ENCODE results near the gene ZNF43.
A peak's percentile ranks its signal among the peaks of the same experiment; 100 is the strongest.
"Not testable (repeated sequence)": the region's sequence is repeated elsewhere in the genome, so short reads cannot be mapped to it uniquely, and the experiment has no call there.

Gene ZNF43

DNA sequence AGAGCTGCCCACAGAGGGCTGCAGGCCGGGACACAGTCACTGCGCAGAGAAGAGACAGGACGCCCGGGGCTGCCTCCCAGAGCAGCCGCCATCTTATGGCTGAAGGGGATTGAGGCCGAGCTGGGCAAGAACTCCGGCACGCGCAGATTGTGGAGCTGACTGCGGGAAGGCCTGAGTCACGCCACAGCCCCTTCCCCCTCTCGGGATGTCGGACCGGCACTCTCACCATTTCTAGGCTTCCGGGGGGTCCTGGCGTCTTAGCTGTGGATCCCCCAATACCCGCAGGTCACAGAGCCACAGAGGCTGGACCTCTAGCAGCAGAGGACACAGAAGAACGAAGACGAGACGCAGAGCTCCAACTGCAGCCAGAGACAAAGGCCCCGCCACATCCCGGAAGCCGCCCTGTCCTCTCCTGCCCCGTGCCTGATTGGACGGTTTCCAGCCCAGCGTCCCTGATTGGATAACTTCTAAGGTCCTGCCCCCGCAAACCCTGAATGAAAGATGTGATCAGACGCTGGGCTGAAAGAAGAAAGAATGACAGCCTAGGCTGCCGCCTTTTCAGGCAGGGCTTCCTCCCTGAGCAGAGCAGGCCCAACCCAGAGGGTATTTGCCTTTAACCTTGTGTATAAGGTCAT, at the start of gene ZNF43:
TSS of gene ZNF43 (minus strand) at position 373 of the 635 bp plus-strand sequence. CDS start at position 229, 144 bp downstream.
- peak; percentile 94 for DNase-seq

DNA sequence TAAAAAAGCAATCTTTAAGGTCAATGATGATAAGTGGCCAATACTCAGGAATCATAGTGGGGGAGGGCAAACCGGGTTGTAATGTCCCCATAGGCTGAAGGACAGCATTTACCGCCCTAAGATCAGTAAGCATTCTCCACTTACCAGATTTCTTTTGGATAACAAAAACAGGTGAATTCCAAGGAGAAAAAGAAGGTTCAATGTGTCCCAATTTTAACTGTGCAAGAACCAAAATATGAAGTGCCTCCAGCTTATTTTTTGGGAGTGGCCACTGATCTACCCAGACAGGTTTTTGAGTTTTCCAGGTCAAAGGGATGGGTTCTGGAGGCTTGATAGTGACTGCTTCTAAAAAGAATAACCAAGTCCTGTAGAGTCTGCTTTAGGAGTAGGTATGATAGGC, 49.5 kb upstream of the ZNF43 start:
- DNase-seq = not testable (repeated sequence)

DNA sequence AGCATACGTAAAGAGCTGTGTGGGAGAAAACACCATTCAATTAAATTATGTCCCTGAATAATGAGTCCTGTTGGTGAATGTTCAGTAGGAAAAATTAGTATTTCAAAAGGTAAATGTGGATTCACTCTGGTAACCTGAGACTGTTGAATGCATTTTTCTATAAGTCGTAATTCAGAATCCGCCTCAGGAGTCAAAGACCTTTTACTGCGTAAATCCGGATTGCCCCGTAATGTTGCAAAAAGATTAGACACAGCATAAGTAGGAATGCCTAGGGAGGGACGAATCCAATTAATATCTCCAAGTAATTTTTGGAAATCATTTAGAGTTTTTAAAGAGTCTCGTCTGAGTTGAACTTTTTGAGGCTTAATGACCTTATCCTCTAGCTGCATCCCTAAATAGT, 48.8 kb upstream of the ZNF43 start:
- not testable (repeated sequence) for DNase-seq

DNA sequence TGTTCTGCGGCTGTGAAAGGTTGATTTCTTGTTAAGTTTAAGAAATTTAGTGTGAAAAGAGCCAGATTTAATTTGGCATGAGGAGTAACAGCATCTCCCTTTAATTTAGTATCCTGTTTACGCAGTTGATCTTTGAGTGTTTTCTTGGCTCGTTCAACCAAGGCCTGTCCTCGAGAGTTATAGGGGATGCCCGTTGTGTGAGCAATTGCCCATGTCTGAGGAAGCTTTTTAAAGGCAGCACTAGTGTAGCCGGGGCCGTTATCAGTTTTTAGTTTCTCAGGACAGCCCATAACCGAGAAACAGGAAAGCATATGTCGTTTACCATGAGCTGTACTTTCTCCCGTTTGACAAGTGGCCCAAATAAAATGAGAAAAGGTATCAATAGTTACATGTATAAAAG, 47.5 kb upstream of the ZNF43 start:
- no peak for DNase-seq

DNA sequence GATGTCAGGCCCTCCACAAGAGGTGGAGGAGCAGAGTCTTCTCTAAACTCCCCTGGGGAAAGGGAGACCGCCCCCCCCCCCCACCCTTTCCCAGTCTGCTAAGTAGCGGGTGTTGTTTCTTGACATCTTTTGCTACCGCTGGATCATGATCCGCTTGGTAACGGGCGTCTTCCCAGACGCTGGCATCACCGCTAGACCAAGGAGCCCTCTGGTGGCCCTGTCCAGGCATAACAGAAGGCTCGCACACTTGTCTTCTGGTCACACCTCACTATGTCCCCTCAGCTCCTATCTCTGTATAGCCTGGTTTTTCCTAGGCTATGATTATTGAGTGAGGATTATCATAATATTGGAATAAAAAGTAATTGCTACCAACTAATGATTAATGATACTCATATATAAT, 44.8 kb upstream of the ZNF43 start:
- DNase-seq = not testable (repeated sequence)

DNA sequence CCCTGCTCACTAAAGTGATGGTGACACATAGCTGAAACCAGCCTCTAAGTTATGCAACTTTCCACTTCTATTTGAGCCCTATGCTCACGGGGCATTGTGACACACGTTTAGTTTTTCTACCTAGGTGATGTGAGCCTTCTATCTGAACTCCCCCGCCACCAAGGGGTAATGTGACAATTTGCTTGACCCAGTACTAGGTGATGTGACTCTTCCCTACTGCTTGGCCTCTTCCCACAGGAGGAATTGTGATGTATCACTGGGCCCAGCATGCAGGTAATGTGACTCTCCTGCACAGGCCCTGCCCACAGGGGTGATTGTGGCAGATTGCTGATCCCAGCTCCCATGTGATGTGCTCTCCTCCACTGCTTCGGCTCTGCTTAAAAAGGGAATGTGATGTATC, 42.7 kb upstream of the ZNF43 start:
- DNase-seq = no peak

DNA sequence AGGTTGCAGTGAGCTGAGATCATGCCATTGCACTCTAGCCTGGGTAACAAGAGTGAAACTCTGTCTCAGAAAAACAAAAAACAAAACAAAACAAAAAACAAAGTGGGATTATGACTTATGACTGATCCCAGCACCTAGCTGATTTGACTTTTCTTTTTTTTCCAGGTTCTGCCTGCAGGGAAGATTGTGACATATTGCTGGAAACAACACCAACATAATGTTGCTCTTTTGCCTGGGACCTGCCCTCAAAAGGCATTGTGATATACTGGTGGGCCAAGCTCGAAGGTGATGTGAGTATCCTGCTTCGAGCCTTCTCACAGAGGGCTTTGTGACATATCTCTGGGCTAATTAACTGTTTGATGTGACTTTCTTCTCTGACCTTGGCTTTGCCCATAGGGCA, 42.0 kb upstream of the ZNF43 start:
- DNase-seq = no peak

DNA sequence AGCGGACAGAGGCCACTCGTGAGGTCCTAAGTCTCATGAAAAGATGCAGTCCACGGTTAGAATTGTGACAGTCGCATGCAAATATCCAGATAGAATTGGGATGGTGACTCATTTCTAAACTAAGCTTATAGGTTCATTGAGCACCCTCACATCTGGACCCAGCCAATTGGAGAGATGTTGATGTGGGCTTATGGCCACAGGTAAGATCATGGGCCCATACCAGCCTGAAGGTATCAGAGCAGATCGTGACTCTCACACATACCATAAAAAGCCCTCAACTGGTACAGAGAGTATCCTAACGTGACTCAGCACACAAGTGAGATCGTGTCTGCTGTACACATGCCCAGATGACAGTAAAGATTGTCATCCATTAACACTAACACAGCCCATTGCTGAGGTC, 40.6 kb upstream of the ZNF43 start:
- not testable (repeated sequence) for DNase-seq

DNA sequence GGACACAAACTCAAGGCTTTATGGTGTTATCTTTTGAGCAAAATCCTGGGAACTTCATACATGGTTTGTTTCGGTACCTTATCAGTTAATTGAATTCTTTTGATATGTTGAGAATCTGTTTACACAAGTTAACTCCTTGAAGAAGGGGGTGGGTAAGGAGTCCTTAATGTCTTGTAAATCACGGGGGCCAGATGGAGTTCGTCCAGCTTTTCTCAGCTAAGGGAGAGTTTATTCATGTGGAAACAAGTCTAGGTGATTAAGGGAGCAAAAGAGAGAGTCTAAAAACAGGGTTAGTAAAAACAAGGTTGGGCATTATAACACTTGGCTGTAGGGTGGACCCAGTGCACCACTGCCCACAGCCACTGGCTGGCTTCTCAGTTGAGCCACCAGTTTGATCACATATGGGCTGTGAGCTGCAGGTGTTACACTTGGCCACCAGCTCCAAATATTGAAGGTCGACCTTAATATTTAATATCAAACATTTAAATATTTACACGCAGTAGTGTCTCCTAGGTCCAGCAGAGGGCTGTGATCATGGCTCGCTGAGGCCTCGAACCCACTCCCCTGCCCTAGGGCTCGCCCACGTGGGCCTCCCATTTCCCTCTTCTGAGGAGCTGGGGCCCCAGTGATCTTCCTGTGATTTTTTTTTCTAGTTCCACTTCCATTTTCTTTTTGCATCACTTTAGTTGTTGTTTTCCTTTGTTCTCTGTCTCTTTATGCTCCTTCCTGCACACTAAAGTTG, 21.0 kb upstream of the ZNF43 start:
- DNase-seq = no peak

DNA sequence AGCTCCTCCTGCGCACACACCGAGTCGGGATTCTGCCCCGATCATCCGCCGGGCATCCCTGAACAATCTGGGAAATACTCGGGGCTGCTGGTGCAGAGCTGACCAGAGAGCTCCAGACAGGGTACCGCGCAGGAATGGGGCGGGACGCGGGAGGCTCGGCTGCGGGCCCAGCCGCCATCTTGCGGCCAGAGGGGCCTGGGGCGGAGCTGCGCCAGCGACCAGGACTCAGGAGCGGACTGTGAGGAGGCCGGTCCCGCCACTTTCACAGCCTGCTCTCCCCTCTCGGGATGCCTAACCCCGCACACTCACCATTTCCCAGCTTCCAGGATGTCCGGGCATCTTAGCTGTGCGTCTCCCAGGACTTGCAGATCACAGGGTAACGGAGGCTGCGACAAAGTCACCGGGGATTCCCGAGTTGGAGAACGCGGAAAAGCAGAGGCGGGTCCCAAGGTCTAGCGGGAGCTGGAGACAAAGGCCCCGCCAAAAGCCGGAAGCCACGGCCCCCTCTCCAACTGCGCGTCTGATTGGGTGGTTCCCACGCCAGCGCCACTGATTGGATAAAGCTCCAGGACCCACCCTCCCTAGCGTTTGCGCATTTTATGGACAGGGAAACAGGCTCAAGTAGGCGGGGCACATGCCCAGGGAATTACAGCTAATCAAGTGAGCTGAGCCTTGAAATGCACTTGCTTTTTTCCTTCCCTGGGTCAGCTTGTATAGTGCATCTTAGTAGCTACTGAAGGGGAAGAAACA, 15.8 kb upstream of the ZNF43 start:
- peak; percentile 91 for DNase-seq

DNA sequence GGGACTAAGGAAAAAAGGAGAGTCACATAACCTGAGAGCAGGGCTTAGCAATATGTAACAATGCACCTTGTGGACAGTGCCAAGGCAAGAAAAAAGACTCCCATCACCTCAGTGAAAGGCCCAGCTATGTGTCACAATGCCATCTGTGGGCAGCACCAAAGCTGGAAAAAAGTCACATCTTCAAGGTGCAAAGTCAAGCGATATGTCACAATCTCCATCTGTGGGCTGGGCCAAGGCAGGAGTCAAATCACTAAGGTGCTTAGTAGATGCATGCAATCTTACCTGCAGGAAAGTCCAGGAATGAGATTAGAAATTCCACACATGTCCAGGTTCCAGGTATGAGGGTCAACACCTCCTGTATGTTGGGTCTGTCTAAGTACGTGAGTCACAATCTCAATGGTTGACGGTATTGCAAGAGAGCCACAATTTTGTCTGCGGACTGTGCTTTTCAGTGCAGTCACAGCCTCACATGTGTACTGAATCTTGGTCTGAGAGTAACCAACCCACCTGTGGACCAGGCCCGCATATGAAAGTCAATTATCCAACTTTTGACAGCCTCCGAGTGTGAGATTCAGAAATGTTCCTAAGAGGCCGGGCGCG, 14.8 kb upstream of the ZNF43 start:
- no peak for DNase-seq

DNA sequence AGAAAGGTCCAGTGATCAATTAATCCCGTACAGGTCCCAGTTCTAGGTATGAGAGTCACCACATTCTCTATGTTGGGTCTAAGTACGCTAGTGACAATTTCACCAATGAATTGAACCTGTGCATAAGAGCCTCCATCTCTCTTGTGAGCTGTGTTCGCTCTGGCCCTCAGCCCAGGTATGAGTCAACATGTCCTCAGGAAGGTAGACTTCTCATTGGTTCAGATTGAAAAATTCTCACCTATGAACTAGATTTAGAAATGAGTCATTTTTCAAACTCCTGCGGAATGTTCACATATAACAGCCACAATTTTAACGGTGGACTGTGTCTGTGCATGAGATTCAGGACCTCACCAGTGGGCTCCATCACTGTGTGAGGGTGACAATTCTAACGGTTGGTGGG, 12.7 kb upstream of the ZNF43 start:
- DNase-seq = no peak

DNA sequence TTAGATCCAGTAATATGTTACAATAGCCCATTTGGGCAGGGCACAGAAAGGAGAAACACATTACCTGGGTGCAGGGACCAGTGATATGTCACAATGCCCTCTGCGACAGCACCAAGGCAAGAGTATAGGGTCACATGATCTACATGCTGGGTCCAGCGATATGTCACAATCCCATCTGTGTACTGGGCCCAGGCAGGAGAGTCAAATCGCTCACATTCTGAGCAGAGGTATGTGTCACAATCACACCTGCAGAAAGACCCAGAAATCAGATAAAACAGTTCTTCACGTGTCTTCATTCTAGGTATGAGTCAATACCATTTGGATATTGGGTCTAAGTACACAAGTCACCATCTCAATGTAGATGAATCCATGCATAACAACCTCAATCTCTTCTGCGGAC, 7.1 kb upstream of the ZNF43 start:
- no peak for DNase-seq

DNA sequence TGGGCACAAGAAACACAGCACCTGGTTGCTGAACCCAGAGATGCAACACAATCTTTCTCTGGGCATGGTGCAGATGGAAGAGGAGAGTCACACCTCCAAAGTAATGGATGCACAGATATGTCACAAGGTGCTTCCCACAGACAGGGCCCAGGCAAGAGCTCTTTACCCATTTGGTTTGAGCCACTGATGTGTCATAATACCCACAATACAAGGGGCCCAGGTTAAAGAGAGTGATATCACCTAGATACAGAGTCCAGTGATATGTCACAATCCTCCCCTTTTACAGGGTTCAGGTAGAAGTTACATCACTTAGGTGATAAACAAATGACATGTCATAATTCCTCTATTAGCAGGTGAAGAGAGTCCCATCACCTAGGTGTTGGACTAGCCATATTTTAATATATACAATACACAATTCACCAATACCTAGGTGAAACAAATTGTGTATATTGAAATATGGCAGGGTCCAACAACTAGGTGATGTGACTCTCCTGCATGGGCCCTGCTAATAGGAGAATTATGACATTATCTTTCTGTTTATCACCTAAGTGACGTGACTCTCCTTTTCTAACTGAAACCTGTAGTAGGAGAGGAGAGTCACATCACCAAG, 5.6 kb upstream of the ZNF43 start:
- DNase-seq = no peak

DNA sequence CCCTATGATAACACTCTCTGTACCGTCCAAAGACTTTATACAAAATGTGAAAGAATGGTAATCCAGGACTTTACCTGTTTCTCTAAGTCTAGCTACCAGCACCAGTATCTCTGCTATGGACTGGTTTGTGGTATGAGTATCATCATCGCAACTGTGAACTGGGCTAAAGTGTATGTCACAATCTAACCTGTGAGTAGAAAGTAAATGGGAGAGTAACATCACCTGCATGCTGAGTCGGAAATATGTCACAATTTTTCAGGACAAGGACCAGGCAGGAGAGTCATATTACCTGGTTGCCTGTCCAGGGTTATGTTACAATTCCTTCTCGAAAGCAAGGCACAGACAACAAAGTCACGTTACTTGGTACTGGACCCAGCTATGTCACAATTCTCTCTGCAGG, 5.1 kb upstream of the ZNF43 start:
- DNase-seq = no peak

DNA sequence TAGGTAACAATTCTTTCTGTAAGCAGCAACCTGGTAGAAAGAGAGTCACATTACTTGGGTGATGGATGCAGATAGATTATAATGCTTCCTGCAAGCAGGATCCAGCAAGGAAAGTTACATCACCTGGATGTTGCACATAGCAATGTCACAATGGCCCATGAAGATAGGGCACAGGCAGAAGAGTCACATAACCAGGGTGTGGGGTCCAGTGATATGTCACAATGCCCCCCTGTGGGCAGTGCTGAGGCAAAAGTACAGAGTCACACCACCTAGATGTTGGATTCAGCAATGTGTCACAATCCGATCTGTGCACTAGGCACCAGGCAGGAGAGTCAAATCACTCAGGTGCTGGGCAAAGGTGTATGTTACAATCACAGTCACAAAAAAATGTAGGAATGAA, 4.0 kb upstream of the ZNF43 start:
- no peak for DNase-seq

DNA sequence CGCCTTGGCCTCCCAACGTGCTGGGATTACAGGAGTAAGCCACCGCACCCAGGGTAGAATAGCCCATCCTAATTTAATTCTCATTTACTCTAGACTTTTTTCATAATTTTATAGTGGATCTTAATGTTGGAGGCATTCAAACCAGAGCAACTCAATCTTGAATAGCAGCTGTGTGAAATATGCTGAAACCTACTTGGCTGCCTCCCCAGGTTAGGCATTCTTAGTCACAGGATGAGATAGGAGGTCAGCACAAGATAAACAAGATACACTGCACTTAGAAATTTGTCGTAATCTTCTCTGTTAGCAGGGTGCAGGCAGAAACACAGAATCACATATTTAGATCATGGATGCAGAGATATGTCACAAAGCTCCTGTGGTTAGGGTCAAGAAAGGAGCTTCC, 2.7 kb upstream of the ZNF43 start:
- no peak for DNase-seq

DNA sequence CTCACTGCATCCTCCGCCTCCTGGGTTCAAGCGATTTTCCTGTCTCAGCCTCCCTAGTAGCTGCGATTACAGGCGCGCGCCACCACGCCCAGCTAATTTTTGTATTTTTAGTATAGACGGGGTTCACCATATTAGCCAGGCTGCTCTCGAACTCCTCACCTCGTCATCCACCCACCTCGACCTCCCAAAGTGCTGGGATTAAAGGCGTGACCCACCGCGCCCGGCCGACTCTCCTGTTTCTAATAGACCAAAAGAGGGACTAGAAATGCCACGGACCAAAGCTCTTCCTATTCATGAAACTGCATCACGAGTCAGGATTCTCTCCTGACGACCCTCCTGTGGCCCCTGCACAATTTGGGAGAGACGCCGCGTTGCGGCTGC, 563 bp downstream of the ZNF43 start:
- no peak for DNase-seq

DNA sequence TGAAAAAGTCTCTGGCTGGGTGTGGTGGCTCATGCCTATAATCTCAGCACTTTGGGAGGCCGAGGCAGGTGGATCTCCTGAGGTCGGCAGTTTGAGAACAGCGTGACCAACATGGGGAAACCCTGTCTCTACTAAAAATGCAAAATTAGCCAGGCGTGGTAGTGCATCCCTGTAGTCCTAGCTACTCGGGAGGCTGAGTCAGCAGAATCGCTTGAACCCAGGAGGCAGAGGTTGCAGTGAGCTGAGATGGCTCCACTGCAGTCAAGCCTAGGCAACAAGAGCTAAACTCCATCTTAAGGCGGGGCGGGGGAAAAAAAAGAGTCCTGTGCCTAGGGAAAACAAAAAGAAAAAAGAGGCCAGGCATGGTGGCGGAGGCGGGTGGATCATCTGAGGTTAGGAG, 2.2 kb downstream of the ZNF43 start:
- no peak for DNase-seq

DNA sequence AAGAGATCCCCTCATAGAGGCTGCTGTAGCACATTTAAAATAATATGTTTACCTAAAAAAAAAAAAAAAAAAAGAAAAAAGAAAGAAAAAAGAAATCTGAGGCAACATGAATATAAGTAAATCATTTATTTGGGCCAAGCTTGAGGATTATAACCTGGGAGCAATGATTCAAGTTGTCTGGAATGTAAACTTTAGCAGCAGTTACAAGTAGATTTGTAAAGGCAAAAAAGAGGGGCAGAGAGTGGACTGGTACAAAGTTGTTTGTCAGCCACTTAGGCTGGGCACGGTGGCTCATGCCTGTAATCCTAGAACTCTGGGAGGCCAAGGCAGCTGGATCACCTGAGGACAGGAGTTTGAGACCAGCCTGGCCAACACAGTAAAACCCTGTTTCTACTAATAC, 11.3 kb downstream of the ZNF43 start:
- DNase-seq = no peak

DNA sequence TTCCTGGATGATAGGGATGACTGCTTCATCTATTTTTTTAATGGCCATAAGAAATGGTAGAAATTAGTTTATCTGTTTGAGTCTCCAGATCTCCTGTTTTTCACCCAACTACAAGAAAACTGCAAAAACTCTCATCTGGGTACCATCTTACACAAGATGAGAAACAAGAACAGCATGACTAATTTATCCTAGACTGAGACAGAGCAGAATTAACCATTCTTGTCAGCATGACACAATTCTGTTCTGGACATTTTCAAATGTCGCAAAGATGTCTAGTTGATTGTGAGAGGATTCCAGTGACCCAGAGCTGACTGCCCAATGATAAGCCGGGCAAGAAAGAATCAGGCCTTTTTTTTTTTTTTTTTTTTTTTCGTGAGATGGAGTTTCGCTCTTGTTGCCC, 12.8 kb downstream of the ZNF43 start:
- no peak for DNase-seq

DNA sequence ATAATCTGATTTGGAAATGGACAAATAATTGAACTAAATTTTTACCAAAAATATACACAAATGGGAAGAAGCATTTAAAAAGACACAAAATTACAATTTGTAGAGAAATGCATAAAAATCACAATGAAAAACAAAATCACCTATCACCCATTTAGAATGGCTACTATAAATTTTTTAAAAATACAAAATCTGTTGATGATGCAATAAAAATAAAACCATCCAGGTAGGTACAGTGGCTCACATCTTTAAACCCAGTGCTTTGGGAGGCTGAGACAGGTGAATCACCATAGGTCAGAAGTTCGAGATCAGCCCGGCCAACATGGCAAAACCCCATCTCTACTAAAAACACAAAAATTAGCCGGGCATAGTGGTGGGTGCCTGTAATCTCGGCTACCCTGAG, 23.5 kb downstream of the ZNF43 start:
- no peak for DNase-seq

DNA sequence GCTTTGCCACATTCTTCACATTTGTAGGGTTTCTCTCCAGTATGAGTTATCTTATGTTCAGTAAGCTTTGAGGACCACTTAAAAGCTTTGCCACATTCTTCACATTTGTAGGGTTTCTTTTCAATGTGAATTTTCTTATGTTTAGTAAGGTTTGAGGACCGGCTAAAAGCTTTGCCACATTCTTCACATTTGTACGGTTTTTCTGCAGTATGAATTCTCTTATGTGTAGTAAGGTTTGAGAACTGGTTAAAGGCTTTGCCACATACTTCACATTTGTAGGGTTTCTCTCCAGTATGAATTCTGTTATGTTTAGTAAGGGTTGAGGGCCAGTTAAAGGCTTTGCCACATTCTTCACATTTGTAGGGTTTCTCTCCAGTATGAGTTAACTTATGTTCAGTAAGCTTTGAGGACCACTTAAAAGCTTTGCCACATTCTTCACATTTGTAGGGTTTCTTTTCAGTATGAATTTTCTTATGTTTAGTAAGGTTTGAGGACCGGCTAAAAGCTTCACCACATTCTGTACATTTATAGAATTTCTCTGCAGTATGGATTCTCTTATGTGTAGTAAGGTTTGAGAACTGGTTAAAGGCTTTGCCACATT, 27.5 kb downstream of the ZNF43 start:
- not testable (repeated sequence) for DNase-seq
